K562 (cell line): ENCODE results near the gene NUP188. TPM values are rescaled to one million over a fixed set of nuclear protein-coding genes. Genes with fewer than 3 reads are reported as not detected.

Experiments
- ATAC-seq: fragments of 200-7000 bp; cut with Tn5 transposase; 3 replicates; pipeline ENCODE4 v1.9.1; 2020; ENCODE audit warnings: moderate library complexity
- BruUV-seq: library from RNA; stranded (reverse); fragments of 400-500 nt; replicated peaks from 2 replicates; lab custom pipeline; 2021; lab: Mats Ljungman, UMichigan
- CTCF ChIA-PET: fragments of 300-600 bp; formaldehyde crosslinking; extraction: SDS; loops from one replicate; lab custom pipeline; 2021; ENCODE audit warnings: low intra/inter-chr PET ratio; lab: Yijun Ruan, JAX
- POLR2A ChIA-PET: fragments of 300-600, 350-650 bp; sonication (Branson Sonifier 250); formaldehyde crosslinking; extraction: SDS; loops from one replicate; lab custom pipeline; 2021; ENCODE audit warnings: antibody characterized with exemption, inconsistent platforms; lab: Yijun Ruan, JAX
- DNase-seq, 4 experiments: peaks; one replicate each; pipeline versions ENCODE4 v3.0.0 to v3.0.0-alpha.2; 2011 to 2018; ENCODE audit warnings: low spot score in 3 of 4, mixed read lengths in 3 of 4; ENCODE audit errors: extremely low read depth in 1 of 4
- FAIRE-seq: peaks from 2 replicates; lab custom pipeline; 2011; peaks lifted over from hg19 to GRCh38; lab: Jason Lieb, UNC
- H2AFZ ChIP-seq: 2 replicates; pipeline ENCODE4 v1.6.0; 2011; ENCODE audit warnings: low read depth, low read length, control low read depth, inconsistent platforms
- H3K27ac ChIP-seq: fragments of 200-600 bp; 3 replicates; pipeline ENCODE4 v1.8.0; 2011; ENCODE audit warnings: low read depth, mild to moderate bottlenecking, control low read depth, inconsistent platforms, low read length, moderate library complexity, mixed read lengths; ENCODE audit errors: extremely low read depth
- H3K27me3 ChIP-seq, 2 experiments: fragments of 300-600 bp in 1 of 2; 2 replicates in 1 of 2; 3 replicates in 1 of 2; pipeline versions ENCODE4 v1.6.0 to v1.8.0; 2011; ENCODE audit warnings: inconsistent platforms in 2 of 2, low read length in 2 of 2, mild to moderate bottlenecking in 1 of 2, mixed read lengths in 1 of 2, moderate library complexity in 1 of 2; ENCODE audit not compliant: control insufficient read depth in 2 of 2, insufficient read depth in 2 of 2
- H3K36me3 ChIP-seq: fragments of 300-600 bp; 3 replicates; pipeline ENCODE4 v1.8.0; 2011; ENCODE audit warnings: mild to moderate bottlenecking, low read length, inconsistent platforms; ENCODE audit not compliant: control insufficient read depth, insufficient read depth
- H3K4me1 ChIP-seq, 2 experiments: fragments of 200-600 bp in 1 of 2; replicated peaks in 1 of 2; 2 replicates in 1 of 2; 3 replicates in 1 of 2; pipeline versions ENCODE4 v1.5.1 to v1.8.0; 2011; ENCODE audit warnings: inconsistent platforms in 2 of 2, low read length in 2 of 2, mild to moderate bottlenecking in 1 of 2, mixed read lengths in 1 of 2, moderate library complexity in 1 of 2; ENCODE audit not compliant: control insufficient read depth in 2 of 2, insufficient read depth in 2 of 2
- H3K4me2 ChIP-seq: 2 replicates; pipeline ENCODE4 v1.6.1; 2011; ENCODE audit warnings: low read length, control low read depth, inconsistent platforms, mixed read lengths; ENCODE audit not compliant: insufficient read depth
- H3K4me3 ChIP-seq: fragments of 200-600 bp; sonication (generic), shearing (Covaris generic); 2 replicates; pipeline ENCODE4 v1.5.1; 2016; ENCODE audit warnings: control low read depth, inconsistent platforms
- H3K79me2 ChIP-seq: fragments of 200-600 bp; 3 replicates; pipeline ENCODE4 v1.8.0; 2011; ENCODE audit warnings: low read length, inconsistent platforms; ENCODE audit not compliant: control insufficient read depth, insufficient read depth
- H3K9ac ChIP-seq, 2 experiments: 2 replicates each; pipeline versions ENCODE4 v1.6.0 to v1.6.1; 2011; ENCODE audit warnings: low read depth in 2 of 2, low read length in 2 of 2, control low read depth in 1 of 2, inconsistent platforms in 1 of 2, mild to moderate bottlenecking in 1 of 2, mixed read lengths in 1 of 2; ENCODE audit not compliant: insufficient read depth in 1 of 2
- H3K9me1 ChIP-seq: one replicate; pipeline ENCODE4 v1.6.0; 2011; ENCODE audit warnings: inconsistent platforms, mild to moderate bottlenecking, low read length, moderate library complexity; ENCODE audit not compliant: control insufficient read depth, insufficient read depth
- H3K9me3 ChIP-seq: replicated peaks from 2 replicates; pipeline ENCODE4 v1.5.1; 2011; ENCODE audit warnings: low read depth, low read length, inconsistent platforms; ENCODE audit not compliant: control insufficient read depth, insufficient read depth
- H4K20me1 ChIP-seq: replicated peaks from 2 replicates; pipeline ENCODE4 v1.6.1; 2011; ENCODE audit warnings: low read length, inconsistent platforms, mixed read lengths; ENCODE audit not compliant: control insufficient read depth, insufficient read depth
- HOXB6 ChIP-seq: fragments of 250-450 bp; sonication (Bioruptor Pico); IDR thresholded peaks from 2 replicates; pipeline ENCODE4 v1.5.1; 2022; ENCODE audit warnings: mild to moderate bottlenecking, borderline replicate concordance
- JUN ChIP-seq, 2 experiments: sonication (generic) in 1 of 2; formaldehyde crosslinking in 1 of 2; IDR thresholded peaks; 2 replicates each; pipeline versions ENCODE4 v1.6.1 to v1.8.0; 2012 to 2022; ENCODE audit warnings: borderline replicate concordance in 2 of 2, mild to moderate bottlenecking in 2 of 2, improper control_type of control experiment in 1 of 2, low read depth in 1 of 2, low read length in 1 of 2, missing genetic modification reagents in 1 of 2
- NBN ChIP-seq: fragments of 450-650 bp; IDR thresholded peaks from 2 replicates; pipeline ENCODE4 v1.6.1; 2016; ENCODE audit warnings: low read depth, mild to moderate bottlenecking
- POLR2G ChIP-seq: fragments of 200-400 bp; formaldehyde crosslinking; IDR thresholded peaks from 2 replicates; pipeline ENCODE4 v1.6.1; 2017; ENCODE audit warnings: low read depth, mild to moderate bottlenecking, antibody characterized with exemption, low read length, moderate library complexity
- SP2 ChIP-seq: IDR thresholded peaks from 2 replicates; pipeline ENCODE4 v1.6.1; 2011; ENCODE audit warnings: mild to moderate bottlenecking, low read depth, low read length, moderate library complexity; ENCODE audit not compliant: poor library complexity, severe bottlenecking; ENCODE audit errors: extremely low read depth
- WGBS: fragments of 100-300 bp; shearing (Covaris generic); methylation state at CpG from one replicate; pipeline ENCODE4 v1.1.6; 2016; ENCODE audit warnings: low coverage, mixed read lengths; ENCODE audit not compliant: insufficient coverage; ENCODE audit errors: missing lambda C conversion rate; 5-methylcytosine and 5-hydroxymethylcytosine counted together
- in situ Hi-C: fragments of 300-500 bp; cut with MboI; formaldehyde crosslinking; loops from 4 replicates; pipeline ENCODE4 v1.15.0; 2018; ENCODE audit warnings: inconsistent platforms, mixed read lengths
- intact Hi-C: fragments of 100-400 bp; cut with micrococcal nuclease; formaldehyde crosslinking; loops from 2 replicates; pipeline ENCODE4 v1.14.2; 2022
- polyA plus RNA-seq, 8 experiments: library from polyadenylated mRNA; depleted of rRNA in 4 of 8; stranded (reverse) in 5 of 8; unstranded in 3 of 8; fragments of >200 nt; fragmentation: Nextera tagmentation in 2 of 8; fragmentation: Illumina TruSeq in 1 of 8; extraction: Ambion mirVana in 2 of 8; extraction: Trizol in 1 of 8; gene quantifications; 2 replicates each; pipeline versions ENCODE4 v1.2.1 to v1.2.3, GENCODE V29; 2011 to 2014; ENCODE audit warnings: inconsistent platforms in 1 of 8, missing spikeins in 1 of 8
- total RNA-seq, 7 experiments: library from RNA; depleted of rRNA in 6 of 7; stranded (reverse); fragments of >200 nt in 6 of 7; fragmentation: Illumina TruSeq in 2 of 7; extraction: Trizol in 2 of 7; gene quantifications; 2 replicates each; pipeline versions ENCODE4 v1.2.1 to v1.2.3, GENCODE V29; 2011 to 2021; ENCODE audit warnings: low replicate concordance in 1 of 7
- TF ChIP-seq, protein P1 (sequence below): fragments of 450-650 bp; IDR thresholded peaks from 2 replicates; pipeline ENCODE4 v1.6.1; 2018; ENCODE audit not compliant: partially characterized antibody

The NUP188 gene
- total and polyA plus RNA-seq, 9 of the 15 experiments (the other 6 are each of a cell fraction or from before 2014, with no cell fraction given): 11.7 to 135 (median 70.6) TPM

DNA sequence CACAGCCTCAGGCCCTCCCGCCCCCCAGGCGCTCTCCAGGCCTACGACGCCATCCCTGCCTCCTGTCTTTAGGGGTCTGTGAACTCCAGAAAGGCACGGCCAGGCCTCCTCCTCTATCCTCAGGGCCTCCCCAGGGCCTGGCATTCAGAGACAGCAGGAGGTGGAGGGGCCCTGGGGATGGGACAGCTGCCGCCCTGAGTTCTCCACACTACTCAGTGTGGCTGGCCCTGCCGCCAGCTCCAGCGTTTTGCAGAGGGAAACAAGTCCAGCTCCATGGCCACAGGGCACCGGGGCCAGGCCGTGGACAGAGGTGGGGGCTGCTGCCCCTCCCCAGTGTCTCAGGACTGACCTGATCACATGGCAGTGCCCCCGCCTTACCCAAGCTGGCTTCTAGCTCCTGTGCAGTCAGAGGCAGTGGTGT lies 64.3 kb downstream of the NUP188 start:
- Histone ChIP-seq H4K20me1 (peaks cover 6% of the 10 kb centered on the region; the same call in 1 of the 2 replicates), H3K4me2 (no peak overlapping the region), H3K4me3 (no peak overlapping the region), H3K9me1 (no peaks in the 10 kb centered on the region), H3K4me1 (peaks cover 0 to 44% of the 10 kb centered on the region in 2 experiments; a peak in 2 of 5 replicates), H3K9me3 (no peaks in the 10 kb centered on the region), H3K9ac (peak overlapping the region in 1 of 2 experiments; percentile 50; a peak in 1 of 4 replicates), H3K36me3 (peaks cover 83% of the 10 kb centered on the region), H3K79me2 (no peaks in the 10 kb centered on the region), H2AFZ (no peak overlapping the region), H3K27ac (no peak overlapping the region), H3K27me3 (no peaks in the 10 kb centered on the region)
- DNase-seq: no peak
- ChIA-PET POLR2A (interaction anchor here (0.6 kb wide), 1 partner anchor 55 kb away, joined by 3 read pairs; no protein-coding TSS in a partner anchor), CTCF (no interaction called here)
- ATAC-seq: no peak
- WGBS: 96% methylated on average over 3 of the region's 11 CpGs
- TF ChIP-seq, protein P1, sequence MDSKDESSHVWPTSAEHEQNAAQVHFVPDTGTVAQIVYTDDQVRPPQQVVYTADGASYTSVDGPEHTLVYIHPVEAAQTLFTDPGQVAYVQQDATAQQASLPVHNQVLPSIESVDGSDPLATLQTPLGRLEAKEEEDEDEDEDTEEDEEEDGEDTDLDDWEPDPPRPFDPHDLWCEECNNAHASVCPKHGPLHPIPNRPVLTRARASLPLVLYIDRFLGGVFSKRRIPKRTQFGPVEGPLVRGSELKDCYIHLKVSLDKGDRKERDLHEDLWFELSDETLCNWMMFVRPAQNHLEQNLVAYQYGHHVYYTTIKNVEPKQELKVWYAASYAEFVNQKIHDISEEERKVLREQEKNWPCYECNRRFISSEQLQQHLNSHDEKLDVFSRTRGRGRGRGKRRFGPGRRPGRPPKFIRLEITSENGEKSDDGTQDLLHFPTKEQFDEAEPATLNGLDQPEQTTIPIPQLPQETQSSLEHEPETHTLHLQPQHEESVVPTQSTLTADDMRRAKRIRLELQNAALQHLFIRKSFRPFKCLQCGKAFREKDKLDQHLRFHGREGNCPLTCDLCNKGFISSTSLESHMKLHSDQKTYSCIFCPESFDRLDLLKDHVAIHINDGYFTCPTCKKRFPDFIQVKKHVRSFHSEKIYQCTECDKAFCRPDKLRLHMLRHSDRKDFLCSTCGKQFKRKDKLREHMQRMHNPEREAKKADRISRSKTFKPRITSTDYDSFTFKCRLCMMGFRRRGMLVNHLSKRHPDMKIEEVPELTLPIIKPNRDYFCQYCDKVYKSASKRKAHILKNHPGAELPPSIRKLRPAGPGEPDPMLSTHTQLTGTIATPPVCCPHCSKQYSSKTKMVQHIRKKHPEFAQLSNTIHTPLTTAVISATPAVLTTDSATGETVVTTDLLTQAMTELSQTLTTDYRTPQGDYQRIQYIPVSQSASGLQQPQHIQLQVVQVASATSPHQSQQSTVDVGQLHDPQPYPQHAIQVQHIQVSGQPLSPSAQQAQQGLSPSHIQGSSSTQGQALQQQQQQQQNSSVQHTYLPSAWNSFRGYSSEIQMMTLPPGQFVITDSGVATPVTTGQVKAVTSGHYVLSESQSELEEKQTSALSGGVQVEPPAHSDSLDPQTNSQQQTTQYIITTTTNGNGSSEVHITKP: no peak
- no peak for TF ChIP-seq JUN (IDR thresholded peaks at IDR 0.05; ENCODE audit: borderline replicate concordance, low read depth, low read length)
- no peak for TF ChIP-seq JUN (CRISPR knock-in tag; IDR thresholded peaks at IDR 0.05; ENCODE audit: borderline replicate concordance)
- TF ChIP-seq POLR2G: 0 out of 2 replicates have a peak, but pooled peaks have one; percentile 33
- no peak for TF ChIP-seq SP2
- no peak for TF ChIP-seq HOXB6
- no peak for TF ChIP-seq NBN
- in situ Hi-C loops: no loop called here
- no peak for FAIRE-seq
- no TSS peak for BruUV-seq
- intact Hi-C loops: no loop called here
